SK-N-SH treated with all-trans-retinoic acid at 6 μM for 48 hours (cell line): Measurements from ENCODE around the gene GPR183.

Source experiments
- ATAC-seq: fragments of 200-7000 bp; cut with Tn5 transposase; 3 replicates; pipeline ENCODE4 v1.9.1; 2020; ENCODE audit warnings: mild to moderate bottlenecking, moderate library complexity
- ARNTL ChIP-seq: fragments of 450-650 bp; formaldehyde crosslinking; IDR thresholded peaks from 2 replicates; pipeline ENCODE4 v1.5.0; 2020; ENCODE audit warnings: low read depth, mild to moderate bottlenecking, moderate library complexity, borderline replicate concordance
- BACH2 ChIP-seq: fragments of 250-450 bp; sonication (Bioruptor Pico); IDR thresholded peaks from 2 replicates; pipeline ENCODE4 v1.9.0; 2021; ENCODE audit warnings: mild to moderate bottlenecking, borderline replicate concordance
- ESRRG ChIP-seq: fragments of 250-450 bp; sonication (Bioruptor Pico); IDR thresholded peaks from 2 replicates; pipeline ENCODE4 v1.6.1; 2021; ENCODE audit warnings: mild to moderate bottlenecking
- ISL1 ChIP-seq: fragments of 250-450 bp; sonication (Bioruptor Pico); IDR thresholded peaks from 2 replicates; pipeline ENCODE4 v2.1.2; 2022; ENCODE audit warnings: mild to moderate bottlenecking, moderate library complexity
- OSR1 ChIP-seq: fragments of 250-450 bp; sonication (Bioruptor Pico); IDR thresholded peaks from 2 replicates; pipeline ENCODE4 v1.8.0; 2022; ENCODE audit warnings: moderate library complexity, mild to moderate bottlenecking, inconsistent platforms
- RARB ChIP-seq: fragments of 250-450 bp; sonication (Bioruptor Pico); IDR thresholded peaks from 2 replicates; pipeline ENCODE4 v1.8.0; 2021; ENCODE audit warnings: mild to moderate bottlenecking, moderate library complexity
- TCF4 ChIP-seq: fragments of 250-450 bp; sonication (Bioruptor Pico); IDR thresholded peaks from 2 replicates; pipeline ENCODE4 v1.8.0; 2021; ENCODE audit warnings: mild to moderate bottlenecking, moderate library complexity, borderline replicate concordance
- TOX ChIP-seq: fragments of 250-450 bp; sonication (Bioruptor Pico); IDR thresholded peaks from 2 replicates; pipeline ENCODE4 v1.8.0; 2021; ENCODE audit warnings: mild to moderate bottlenecking, moderate library complexity, borderline replicate concordance
- ZC3H10 ChIP-seq: fragments of 250-450 bp; sonication (Bioruptor Pico); IDR thresholded peaks from 2 replicates; pipeline ENCODE4 v1.5.1; 2021; ENCODE audit warnings: mild to moderate bottlenecking, moderate library complexity
- ZFP30 ChIP-seq: fragments of 450-650 bp; formaldehyde crosslinking; IDR thresholded peaks from 2 replicates; pipeline ENCODE4 v1.5.0; 2022; ENCODE audit warnings: mild to moderate bottlenecking, moderate library complexity
- ZNF565 ChIP-seq: fragments of 450-650 bp; formaldehyde crosslinking; conservative IDR thresholded peaks from 2 replicates; pipeline ENCODE4 v1.5.0; 2020; ENCODE audit warnings: low read depth, mild to moderate bottlenecking, moderate library complexity
- ZNF70 ChIP-seq: fragments of 450-650 bp; formaldehyde crosslinking; IDR thresholded peaks from 2 replicates; pipeline ENCODE4 v1.5.0; 2020; ENCODE audit warnings: mild to moderate bottlenecking, moderate library complexity
- ZNF8 ChIP-seq: fragments of 450-650 bp; formaldehyde crosslinking; IDR thresholded peaks from 2 replicates; pipeline ENCODE4 v1.5.0; 2020; ENCODE audit warnings: mild to moderate bottlenecking, moderate library complexity
- TF ChIP-seq, protein P1 (sequence below): fragments of 250-450 bp; sonication (Bioruptor Pico); IDR thresholded peaks from 2 replicates; pipeline ENCODE4 v1.5.0; 2020; ENCODE audit warnings: mild to moderate bottlenecking, moderate library complexity
- TF ChIP-seq, protein P2 (sequence below): fragments of 250-450 bp; sonication (Bioruptor Pico); IDR thresholded peaks from 2 replicates; pipeline ENCODE4 v1.5.1; 2021; ENCODE audit warnings: mild to moderate bottlenecking, moderate library complexity
- TF ChIP-seq, protein P3 (sequence below): fragments of 250-450 bp; sonication (Bioruptor Pico); IDR thresholded peaks from 2 replicates; pipeline ENCODE4 v1.8.0; 2021; ENCODE audit warnings: low read depth, mild to moderate bottlenecking, moderate library complexity, borderline replicate concordance
- TF ChIP-seq, protein P4 (sequence below): fragments of 250-450 bp; sonication (Bioruptor Pico); IDR thresholded peaks from 2 replicates; pipeline ENCODE4 v1.8.0; 2020; ENCODE audit warnings: mild to moderate bottlenecking, moderate library complexity, borderline replicate concordance

Gene GPR183

DNA sequence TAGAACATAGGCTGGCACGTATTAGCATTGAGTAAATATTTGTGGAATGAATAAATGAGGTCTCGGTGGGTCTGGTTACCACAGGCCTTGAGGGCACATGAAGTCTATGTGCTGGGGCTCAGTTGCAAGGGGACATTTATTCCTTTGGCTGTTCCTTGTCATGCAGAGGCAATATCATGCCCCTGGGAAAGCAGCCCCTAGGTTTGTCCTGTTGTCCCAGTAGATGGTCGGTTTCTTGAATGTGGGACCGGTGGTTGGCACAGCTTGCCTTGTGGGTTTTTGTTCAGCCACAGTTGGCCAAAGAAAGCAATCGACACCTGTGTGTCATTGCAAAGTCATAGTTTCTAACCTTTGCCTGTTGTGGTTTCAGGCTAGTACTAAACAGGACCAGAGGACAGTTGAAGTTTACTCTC, 24.7 kb upstream of the GPR183 start (continued):
- TF ChIP-seq, protein P1, sequence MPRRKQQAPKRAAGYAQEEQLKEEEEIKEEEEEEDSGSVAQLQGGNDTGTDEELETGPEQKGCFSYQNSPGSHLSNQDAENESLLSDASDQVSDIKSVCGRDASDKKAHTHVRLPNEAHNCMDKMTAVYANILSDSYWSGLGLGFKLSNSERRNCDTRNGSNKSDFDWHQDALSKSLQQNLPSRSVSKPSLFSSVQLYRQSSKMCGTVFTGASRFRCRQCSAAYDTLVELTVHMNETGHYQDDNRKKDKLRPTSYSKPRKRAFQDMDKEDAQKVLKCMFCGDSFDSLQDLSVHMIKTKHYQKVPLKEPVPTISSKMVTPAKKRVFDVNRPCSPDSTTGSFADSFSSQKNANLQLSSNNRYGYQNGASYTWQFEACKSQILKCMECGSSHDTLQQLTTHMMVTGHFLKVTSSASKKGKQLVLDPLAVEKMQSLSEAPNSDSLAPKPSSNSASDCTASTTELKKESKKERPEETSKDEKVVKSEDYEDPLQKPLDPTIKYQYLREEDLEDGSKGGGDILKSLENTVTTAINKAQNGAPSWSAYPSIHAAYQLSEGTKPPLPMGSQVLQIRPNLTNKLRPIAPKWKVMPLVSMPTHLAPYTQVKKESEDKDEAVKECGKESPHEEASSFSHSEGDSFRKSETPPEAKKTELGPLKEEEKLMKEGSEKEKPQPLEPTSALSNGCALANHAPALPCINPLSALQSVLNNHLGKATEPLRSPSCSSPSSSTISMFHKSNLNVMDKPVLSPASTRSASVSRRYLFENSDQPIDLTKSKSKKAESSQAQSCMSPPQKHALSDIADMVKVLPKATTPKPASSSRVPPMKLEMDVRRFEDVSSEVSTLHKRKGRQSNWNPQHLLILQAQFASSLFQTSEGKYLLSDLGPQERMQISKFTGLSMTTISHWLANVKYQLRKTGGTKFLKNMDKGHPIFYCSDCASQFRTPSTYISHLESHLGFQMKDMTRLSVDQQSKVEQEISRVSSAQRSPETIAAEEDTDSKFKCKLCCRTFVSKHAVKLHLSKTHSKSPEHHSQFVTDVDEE: no peak

DNA sequence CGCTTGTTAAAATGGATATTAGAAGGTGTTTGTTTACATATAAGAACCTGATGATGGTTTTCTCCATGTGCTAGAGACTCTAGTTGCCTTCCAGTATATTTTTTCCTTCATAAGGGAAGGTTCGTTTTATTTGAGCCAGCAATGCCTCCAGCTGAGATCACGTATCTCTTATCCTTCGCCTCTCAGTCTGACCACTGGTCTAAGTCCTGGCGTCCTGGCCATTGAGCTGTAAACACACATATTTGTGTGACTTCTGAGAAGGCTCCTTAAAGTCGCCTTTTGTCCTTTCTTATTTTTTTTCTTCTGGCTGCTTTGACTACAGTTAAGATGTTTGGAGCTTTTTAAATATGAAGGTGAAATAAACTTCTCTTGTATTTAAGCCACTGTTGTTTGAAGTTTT, 23.7 kb upstream of the GPR183 start:
- ATAC-seq: no peak
- TF ChIP-seq ZFP30: no peak
- TF ChIP-seq, all 23 proteins: peak for 0

DNA sequence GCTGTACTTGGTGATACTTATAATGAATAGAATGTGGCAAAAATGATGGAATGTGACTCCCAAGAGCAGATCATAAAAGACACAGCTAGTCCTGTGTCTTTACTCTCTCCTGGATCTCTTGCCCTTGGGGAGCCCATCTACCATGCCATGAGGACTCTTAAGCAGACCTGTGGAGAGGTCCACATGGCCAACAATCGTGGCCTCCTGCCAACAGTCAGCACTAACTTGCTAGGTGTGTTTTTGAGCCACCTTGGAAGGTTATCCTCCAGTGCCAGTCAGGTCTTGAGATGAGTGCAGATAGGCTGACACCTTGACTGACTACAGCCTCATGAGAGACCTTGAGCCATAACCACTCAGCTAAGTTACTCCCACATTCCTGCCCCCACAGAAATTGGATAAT, 22.3 kb upstream of the GPR183 start:
- TF ChIP-seq, protein P2, sequence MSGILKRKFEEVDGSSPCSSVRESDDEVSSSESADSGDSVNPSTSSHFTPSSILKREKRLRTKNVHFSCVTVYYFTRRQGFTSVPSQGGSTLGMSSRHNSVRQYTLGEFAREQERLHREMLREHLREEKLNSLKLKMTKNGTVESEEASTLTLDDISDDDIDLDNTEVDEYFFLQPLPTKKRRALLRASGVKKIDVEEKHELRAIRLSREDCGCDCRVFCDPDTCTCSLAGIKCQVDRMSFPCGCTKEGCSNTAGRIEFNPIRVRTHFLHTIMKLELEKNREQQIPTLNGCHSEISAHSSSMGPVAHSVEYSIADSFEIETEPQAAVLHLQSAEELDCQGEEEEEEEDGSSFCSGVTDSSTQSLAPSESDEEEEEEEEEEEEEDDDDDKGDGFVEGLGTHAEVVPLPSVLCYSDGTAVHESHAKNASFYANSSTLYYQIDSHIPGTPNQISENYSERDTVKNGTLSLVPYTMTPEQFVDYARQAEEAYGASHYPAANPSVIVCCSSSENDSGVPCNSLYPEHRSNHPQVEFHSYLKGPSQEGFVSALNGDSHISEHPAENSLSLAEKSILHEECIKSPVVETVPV (CRISPR knock-in tag): no peak
- TF ChIP-seq ZFP30 (no peak), ARNTL (no peak), TCF4 (no peak)
- ATAC-seq: no peak

DNA sequence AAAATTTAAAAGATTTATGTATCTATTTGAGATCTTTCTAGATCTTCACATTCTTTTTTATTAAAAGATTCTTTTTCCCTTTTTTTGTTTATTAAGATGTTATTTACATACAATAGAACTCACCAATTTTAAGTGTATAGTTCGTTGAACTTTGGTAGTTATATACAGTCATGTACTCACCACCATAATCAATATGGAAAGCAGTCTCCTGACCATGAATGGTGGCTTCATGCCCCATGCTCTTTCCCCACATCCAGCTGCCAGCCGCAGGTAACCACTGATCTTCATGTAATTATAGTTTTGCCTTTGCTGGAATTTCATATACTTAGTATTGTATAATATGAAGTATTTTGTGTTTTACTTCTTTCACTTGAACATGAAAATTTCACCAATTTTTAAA, 20.6 kb upstream of the GPR183 start:
- no peak for ATAC-seq
- no peak for TF ChIP-seq ZFP30
- TF ChIP-seq, protein P3, sequence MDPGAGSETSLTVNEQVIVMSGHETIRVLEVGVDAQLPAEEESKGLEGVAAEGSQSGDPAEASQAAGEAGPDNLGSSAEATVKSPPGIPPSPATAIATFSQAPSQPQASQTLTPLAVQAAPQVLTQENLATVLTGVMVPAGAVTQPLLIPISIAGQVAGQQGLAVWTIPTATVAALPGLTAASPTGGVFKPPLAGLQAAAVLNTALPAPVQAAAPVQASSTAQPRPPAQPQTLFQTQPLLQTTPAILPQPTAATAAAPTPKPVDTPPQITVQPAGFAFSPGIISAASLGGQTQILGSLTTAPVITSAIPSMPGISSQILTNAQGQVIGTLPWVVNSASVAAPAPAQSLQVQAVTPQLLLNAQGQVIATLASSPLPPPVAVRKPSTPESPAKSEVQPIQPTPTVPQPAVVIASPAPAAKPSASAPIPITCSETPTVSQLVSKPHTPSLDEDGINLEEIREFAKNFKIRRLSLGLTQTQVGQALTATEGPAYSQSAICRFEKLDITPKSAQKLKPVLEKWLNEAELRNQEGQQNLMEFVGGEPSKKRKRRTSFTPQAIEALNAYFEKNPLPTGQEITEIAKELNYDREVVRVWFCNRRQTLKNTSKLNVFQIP (CRISPR knock-in tag): no peak
- TF ChIP-seq ISL1: no peak
- no peak for TF ChIP-seq ARNTL

DNA sequence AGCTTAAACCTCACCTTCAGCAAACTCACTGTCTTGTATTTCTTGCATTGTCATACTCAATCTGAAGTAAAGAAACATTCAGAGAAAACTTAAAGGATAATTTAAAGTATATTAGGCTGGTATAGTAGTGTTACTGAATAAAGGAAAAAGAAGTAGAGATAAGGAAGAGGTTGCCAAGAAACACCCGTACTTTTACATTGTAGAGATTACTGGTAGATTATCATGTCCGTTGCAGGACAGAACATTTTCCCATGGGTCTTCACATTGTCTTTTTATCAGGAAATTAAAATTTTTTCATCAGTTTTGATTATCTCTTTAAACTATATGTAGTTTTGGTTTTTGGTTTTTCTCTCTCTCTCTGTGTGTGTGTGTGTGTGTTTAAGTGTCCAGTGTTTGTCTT, 19.9 kb upstream of the GPR183 start:
- ATAC-seq: no peak
- TF ChIP-seq, protein P1: no peak
- TF ChIP-seq ZNF8 (CRISPR knock-in tag): no peak

DNA sequence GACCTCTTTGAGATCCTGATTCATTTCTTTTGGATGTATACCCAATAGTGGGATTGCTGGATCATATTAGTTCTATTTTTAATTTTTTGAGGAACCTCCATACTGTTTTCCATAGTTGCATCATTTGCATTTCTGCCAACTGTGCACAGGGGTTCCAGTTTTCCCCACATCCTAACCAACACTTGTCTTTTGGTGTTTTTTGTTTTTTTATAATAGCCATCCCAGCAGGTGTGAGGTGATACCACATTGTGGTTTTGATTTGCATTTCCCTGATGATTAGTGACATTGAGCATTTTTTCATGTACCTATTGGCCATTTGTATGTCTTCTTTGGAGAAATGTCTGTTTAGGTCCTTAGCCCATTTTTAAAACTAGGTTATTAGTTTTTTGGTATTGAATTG, 18.8 kb upstream of the GPR183 start:
- ATAC-seq: no peak
- no peak for TF ChIP-seq ARNTL
- TF ChIP-seq RARB: no peak
- no peak for TF ChIP-seq BACH2 (CRISPR knock-in tag)
- TF ChIP-seq ZNF70 (CRISPR knock-in tag): no peak
- TF ChIP-seq OSR1 (CRISPR knock-in tag): no peak
- no peak for TF ChIP-seq ZC3H10 (CRISPR knock-in tag)
- TF ChIP-seq ZNF8 (CRISPR knock-in tag): no peak
- TF ChIP-seq, protein P1: no peak
- TF ChIP-seq, protein P2 (CRISPR knock-in tag): no peak
- no peak for TF ChIP-seq ESRRG (CRISPR knock-in tag)
- TF ChIP-seq ISL1: no peak
- no peak for TF ChIP-seq ZNF565
- TF ChIP-seq TCF4: no peak
- no peak for TF ChIP-seq ZFP30
- no peak for TF ChIP-seq TOX (CRISPR knock-in tag)
- TF ChIP-seq, protein P4, sequence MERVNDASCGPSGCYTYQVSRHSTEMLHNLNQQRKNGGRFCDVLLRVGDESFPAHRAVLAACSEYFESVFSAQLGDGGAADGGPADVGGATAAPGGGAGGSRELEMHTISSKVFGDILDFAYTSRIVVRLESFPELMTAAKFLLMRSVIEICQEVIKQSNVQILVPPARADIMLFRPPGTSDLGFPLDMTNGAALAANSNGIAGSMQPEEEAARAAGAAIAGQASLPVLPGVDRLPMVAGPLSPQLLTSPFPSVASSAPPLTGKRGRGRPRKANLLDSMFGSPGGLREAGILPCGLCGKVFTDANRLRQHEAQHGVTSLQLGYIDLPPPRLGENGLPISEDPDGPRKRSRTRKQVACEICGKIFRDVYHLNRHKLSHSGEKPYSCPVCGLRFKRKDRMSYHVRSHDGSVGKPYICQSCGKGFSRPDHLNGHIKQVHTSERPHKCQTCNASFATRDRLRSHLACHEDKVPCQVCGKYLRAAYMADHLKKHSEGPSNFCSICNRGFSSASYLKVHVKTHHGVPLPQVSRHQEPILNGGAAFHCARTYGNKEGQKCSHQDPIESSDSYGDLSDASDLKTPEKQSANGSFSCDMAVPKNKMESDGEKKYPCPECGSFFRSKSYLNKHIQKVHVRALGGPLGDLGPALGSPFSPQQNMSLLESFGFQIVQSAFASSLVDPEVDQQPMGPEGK: no peak
